ENCODE data around the gene TAGLN2. TPM values are rescaled to one million over a fixed set of nuclear protein-coding genes. Genes with fewer than 3 reads are reported as not detected.

The TAGLN2 gene
- total RNA-seq, 1 donor from 2014 or later, result 182 TPM

GRCh38 chr1:159935719-159936272, 10.5 kb upstream of the TAGLN2 start:
- DNase-seq (ENCODE audit: low read depth in 2 of 2), result no peak

- DNase-seq (ENCODE audit: low read depth in 2 of 2), result no peak
Measured at GRCh38 chr1:159935305-159935704, 10.0 kb upstream of the TAGLN2 start.

- no peak for DNase-seq (ENCODE audit: low read depth in 2 of 2)
Measured at GRCh38 chr1:159934136-159935039, 9.1 kb upstream of the TAGLN2 start.

GRCh38 chr1:159933347-159933746, 8.0 kb upstream of the TAGLN2 start:
- no peak for DNase-seq (ENCODE audit: low read depth in 2 of 2)

- DNase-seq (ENCODE audit: low read depth in 2 of 2), result no peak
Measured at GRCh38 chr1:159932296-159933285, 7.3 kb upstream of the TAGLN2 start.

GRCh38 chr1:159931795-159932173, 6.5 kb upstream of the TAGLN2 start:
- DNase-seq (ENCODE audit: low read depth in 2 of 2), result no peak

GRCh38 chr1:159931101-159931794, 5.9 kb upstream of the TAGLN2 start:
- no peak for DNase-seq (ENCODE audit: low read depth in 2 of 2)

- no peak for DNase-seq (ENCODE audit: low read depth in 2 of 2)
Measured at GRCh38 chr1:159930634-159931033, 5.3 kb upstream of the TAGLN2 start.

GRCh38 chr1:159930216-159930615, 4.9 kb upstream of the TAGLN2 start:
- DNase-seq (ENCODE audit: low read depth in 2 of 2), result no peak

GRCh38 chr1:159929155-159930051, 4.1 kb upstream of the TAGLN2 start:
- no peak for DNase-seq (ENCODE audit: low read depth in 2 of 2)

GRCh38 chr1:159928491-159929050, 3.3 kb upstream of the TAGLN2 start:
- no peak for DNase-seq (ENCODE audit: low read depth in 2 of 2)

- DNase-seq (ENCODE audit: low read depth in 2 of 2), result no peak
Measured at GRCh38 chr1:159927849-159928431, 2.6 kb upstream of the TAGLN2 start.

GRCh38 chr1:159927211-159927848, 2.0 kb upstream of the TAGLN2 start:
- DNase-seq (ENCODE audit: low read depth in 2 of 2), result no peak

- DNase-seq (ENCODE audit: low read depth in 2 of 2), result peak in 1 of 2 donors; percentile 12
Measured at GRCh38 chr1:159925719-159926078, 392 bp upstream of the TAGLN2 start.

- DNase-seq (ENCODE audit: low read depth in 2 of 2), result peak; percentile 68 to 96
Measured at GRCh38 chr1:159924025-159924790, 1.1 kb downstream of the TAGLN2 start.

- DNase-seq (ENCODE audit: low read depth in 2 of 2), result peak; percentile 89 to 97
Measured at GRCh38 chr1:159923203-159924024, 1.9 kb downstream of the TAGLN2 start.

- peak in 1 of 2 donors; percentile 37 for DNase-seq (ENCODE audit: low read depth in 2 of 2)
Measured at GRCh38 chr1:159922511-159923202, 2.6 kb downstream of the TAGLN2 start.

All from dermis microvascular lymphatic vessel endothelial cell (primary cell).